Naive B cell (primary cell): Measurements from ENCODE around the gene MFRP. TPM values are rescaled to one million over a fixed set of nuclear protein-coding genes. Genes with fewer than 3 reads are reported as not detected.

Source experiments
- ATAC-seq, 2 donors: fragments of 150-1000 bp; cut with Tn5 transposase; 2 replicates each; pipeline ENCODE4 v1.10.0; 2021; ENCODE audit warnings: low read depth in 2 of 2, mild to moderate bottlenecking in 2 of 2, moderate library complexity in 2 of 2
- DNase-seq: peaks from one replicate; pipeline ENCODE4 v3.0.0; 2022
- H3K27ac Mint-ChIP-seq, 6 donors: one replicate each; pipeline ENCODE4 v1.8.0; 2020 to 2022; ENCODE audit warnings: mild to moderate bottlenecking in 6 of 6, mixed read lengths in 6 of 6, moderate library complexity in 5 of 6, inconsistent platforms in 2 of 6
- H3K27me3 Mint-ChIP-seq, 3 donors: one replicate each; pipeline ENCODE4 v1.8.0; 2021 to 2022; ENCODE audit warnings: mixed read lengths in 3 of 3, mild to moderate bottlenecking in 1 of 3
- H3K36me3 Mint-ChIP-seq, 2 donors: one replicate each; pipeline ENCODE4 v1.8.0; 2020 to 2022; ENCODE audit warnings: mixed read lengths in 2 of 2, inconsistent platforms in 1 of 2, mild to moderate bottlenecking in 1 of 2
- H3K4me1 Mint-ChIP-seq, 3 donors: one replicate each; pipeline ENCODE4 v1.8.0; 2020 to 2022; ENCODE audit warnings: mixed read lengths in 3 of 3, inconsistent platforms in 1 of 3, mild to moderate bottlenecking in 1 of 3, moderate library complexity in 1 of 3
- H3K4me3 Mint-ChIP-seq, 8 donors: one replicate each; pipeline ENCODE4 v1.8.0; 2020 to 2022; ENCODE audit warnings: mild to moderate bottlenecking in 8 of 8, mixed read lengths in 8 of 8, moderate library complexity in 8 of 8, inconsistent platforms in 2 of 8
- H3K9me3 Mint-ChIP-seq, 7 donors: one replicate each; pipeline ENCODE4 v1.8.0; 2020 to 2022; ENCODE audit warnings: mixed read lengths in 7 of 7, mild to moderate bottlenecking in 5 of 7, inconsistent platforms in 2 of 7, moderate library complexity in 1 of 7
- polyA plus RNA-seq, 6 donors: library from polyadenylated mRNA; unstranded; fragments of 300-500 nt; fragmentation: Illumina TruSeq; gene quantifications; one replicate each; pipeline ENCODE4 v1.2.3, GENCODE V29; 2021; ENCODE audit warnings: low read depth in 6 of 6

MFRP gene
- polyA plus RNA-seq, 6 donors from 2014 or later, result not detected

GRCh38 chr11:119293461-119293860, 53.0 kb downstream of the MFRP start:
- DNase-seq (no peak), ATAC-seq (no peak)
- Mint-ChIP-seq H3K27me3 (no peaks in the 10 kb centered on the region), H3K9me3 (peaks cover 0 to 7% (median 0%) of the 10 kb centered on the region in 7 donors), H3K4me3 (no peak overlapping the region), H3K27ac (no peak overlapping the region), H3K4me1 (no peaks in the 10 kb centered on the region), H3K36me3 (peaks cover 8 to 18% of the 10 kb centered on the region in 2 donors)

- no peak overlapping the region for H3K27ac Mint-ChIP-seq
- H3K4me1 Mint-ChIP-seq, result peaks cover 0 to 3% (median 0%) of the 10 kb centered on the region in 3 donors
- DNase-seq (no peak), ATAC-seq (no peak)
- peaks cover 5 to 11% of the 10 kb centered on the region in 2 donors for H3K36me3 Mint-ChIP-seq
- H3K4me3 Mint-ChIP-seq, result no peak overlapping the region
- peaks cover 0 to 7% (median 0%) of the 10 kb centered on the region in 7 donors for H3K9me3 Mint-ChIP-seq
- H3K27me3 Mint-ChIP-seq, result no peaks in the 10 kb centered on the region
These were observed 55.5 kb downstream of the MFRP start for GRCh38 chr11:119290894-119291497.

Other genes starting within 250 kb of the MFRP start
- 10 to 100 TPM; 29.7 to 61.6 (median 34.5) TPM for gene DPAGT1, start 244.9 kb downstream of the MFRP start, polyA plus RNA-seq
- gene C2CD2L, start 239.4 kb downstream of the MFRP start, polyA plus RNA-seq, result 1 to 10 TPM in 5 of 6 donors, under 1 TPM in 1; 0.55 to 3.8 (median 2.0) TPM
- gene HINFP, start 225.1 kb downstream of the MFRP start, polyA plus RNA-seq, result 10 to 100 TPM in 3 of 6 donors, 1 to 10 TPM in 3; 7.0 to 19.3 (median 9.9) TPM
- gene ABCG4, start 197.7 kb downstream of the MFRP start, polyA plus RNA-seq, result not detected
- gene NLRX1, start 178.0 kb downstream of the MFRP start, polyA plus RNA-seq, result 1 to 10 TPM; 2.1 to 4.1 (median 2.8) TPM
- not detected for gene NHERF4, start 161.2 kb downstream of the MFRP start, polyA plus RNA-seq
- 10 to 100 TPM in 5 of 6 donors, 1 to 10 TPM in 1; 8.3 to 22.0 (median 14.4) TPM for gene CBL, start 140.4 kb downstream of the MFRP start, polyA plus RNA-seq
- gene MCAM, start 29.6 kb downstream of the MFRP start, polyA plus RNA-seq, result not detected
- gene RNF26, start 12.2 kb downstream of the MFRP start, polyA plus RNA-seq, result 10 to 100 TPM; 48.8 to 98.6 (median 58.0) TPM
- not detected for gene C1QTNF5, start 5.8 kb downstream of the MFRP start, polyA plus RNA-seq
- not detected for gene USP2, start 35.0 kb upstream of the MFRP start, polyA plus RNA-seq
- gene THY1, start 76.5 kb upstream of the MFRP start, polyA plus RNA-seq, result not detected